ENCODE measurements around the gene CXCL13.

- TF ChIP-seq, protein P1, sequence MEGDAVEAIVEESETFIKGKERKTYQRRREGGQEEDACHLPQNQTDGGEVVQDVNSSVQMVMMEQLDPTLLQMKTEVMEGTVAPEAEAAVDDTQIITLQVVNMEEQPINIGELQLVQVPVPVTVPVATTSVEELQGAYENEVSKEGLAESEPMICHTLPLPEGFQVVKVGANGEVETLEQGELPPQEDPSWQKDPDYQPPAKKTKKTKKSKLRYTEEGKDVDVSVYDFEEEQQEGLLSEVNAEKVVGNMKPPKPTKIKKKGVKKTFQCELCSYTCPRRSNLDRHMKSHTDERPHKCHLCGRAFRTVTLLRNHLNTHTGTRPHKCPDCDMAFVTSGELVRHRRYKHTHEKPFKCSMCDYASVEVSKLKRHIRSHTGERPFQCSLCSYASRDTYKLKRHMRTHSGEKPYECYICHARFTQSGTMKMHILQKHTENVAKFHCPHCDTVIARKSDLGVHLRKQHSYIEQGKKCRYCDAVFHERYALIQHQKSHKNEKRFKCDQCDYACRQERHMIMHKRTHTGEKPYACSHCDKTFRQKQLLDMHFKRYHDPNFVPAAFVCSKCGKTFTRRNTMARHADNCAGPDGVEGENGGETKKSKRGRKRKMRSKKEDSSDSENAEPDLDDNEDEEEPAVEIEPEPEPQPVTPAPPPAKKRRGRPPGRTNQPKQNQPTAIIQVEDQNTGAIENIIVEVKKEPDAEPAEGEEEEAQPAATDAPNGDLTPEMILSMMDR (IDR thresholded peaks at IDR 0.05; ENCODE audit: low read length) = no peak
- TF ChIP-seq EZH2phosphoT487 (IDR thresholded peaks at IDR 0.05; ENCODE audit: low read length) (no peak), EZH2 (optimal IDR thresholded peaks at IDR 0.05; ENCODE audit: low read depth, low read length) (no peak)
Observed at GRCh38 chr4:77635876-77636275, 30.3 kb downstream of the CXCL13 start.
